SK-N-DZ (cell line): ENCODE results near the gene PRIM1.
"Not testable (repeated sequence)": the region's sequence is repeated elsewhere in the genome, so short reads cannot be mapped to it uniquely, and the experiment has no call there.

Experiments
- DNase-seq: peaks from one replicate; pipeline ENCODE4 v3.0.0-alpha.2; 2015; ENCODE audit warnings: low spot score

Gene PRIM1

GRCh38 chr12:56718149-56718548 lies 34.0 kb downstream of the PRIM1 start:
- DNase-seq = no peak

- DNase-seq = no peak
Measured at GRCh38 chr12:56716933-56717880, 34.9 kb downstream of the PRIM1 start.

- DNase-seq = no peak
Measured at GRCh38 chr12:56716458-56716857, 35.7 kb downstream of the PRIM1 start.

- DNase-seq = no peak
Measured at GRCh38 chr12:56715798-56716197, 36.3 kb downstream of the PRIM1 start.

GRCh38 chr12:56714431-56714929 lies 37.6 kb downstream of the PRIM1 start:
- no peak for DNase-seq

GRCh38 chr12:56713345-56713744 lies 38.8 kb downstream of the PRIM1 start:
- no peak for DNase-seq

GRCh38 chr12:56709759-56710376 lies 42.3 kb downstream of the PRIM1 start:
- DNase-seq = no peak

- not testable (repeated sequence) for DNase-seq
Measured at GRCh38 chr12:56704522-56704921, 47.6 kb downstream of the PRIM1 start.

- no peak for DNase-seq
Measured at GRCh38 chr12:56699020-56699661, 53.0 kb downstream of the PRIM1 start.

- peak; percentile 52 for DNase-seq
Measured at GRCh38 chr12:56695327-56696101, 56.6 kb downstream of the PRIM1 start.

- no peak for DNase-seq
Measured at GRCh38 chr12:56694161-56694560, 58.0 kb downstream of the PRIM1 start.

GRCh38 chr12:56688846-56689109 lies 63.3 kb downstream of the PRIM1 start:
- no peak for DNase-seq

- DNase-seq = peak; percentile 98
Measured at GRCh38 chr12:56688129-56688845, 63.8 kb downstream of the PRIM1 start, which contains the start of gene PTGES3. Gene PTGES3 (minus strand): TSS chr12:56688284. CDS start chr12:56687999, 285 bp downstream.

- peak; percentile 33 for DNase-seq
Measured at GRCh38 chr12:56687223-56688128, 64.6 kb downstream of the PRIM1 start.

- no peak for DNase-seq
Measured at GRCh38 chr12:56684745-56685359, 67.3 kb downstream of the PRIM1 start.

- no peak for DNase-seq
Measured at GRCh38 chr12:56682323-56682722, 69.8 kb downstream of the PRIM1 start.
